OCI-LY7 (cell line): ENCODE measurements around the gene CNOT6.

Experiments used
- CTCF ChIP-seq: fragments of 200-600 bp; sonication (generic); conservative IDR thresholded peaks from 2 replicates; pipeline ENCODE4 v1.5.1; 2014; ENCODE audit warnings: mild to moderate bottlenecking, antibody characterized with exemption, low read length, moderate library complexity, mixed read lengths
- EZH2phosphoT487 ChIP-seq: fragments of 200-600 bp; sonication (generic); IDR thresholded peaks from 2 replicates; pipeline ENCODE4 v1.6.1; 2018; ENCODE audit warnings: low read depth, borderline replicate concordance, mild to moderate bottlenecking, mixed run types, antibody characterized with exemption, low read length, moderate library complexity, mixed read lengths

- no peak for TF ChIP-seq CTCF
- no peak for TF ChIP-seq EZH2phosphoT487
Observed at GRCh38 chr5:180494060-180494509, at the start of gene CNOT6.
